Colonic mucosa (tissue), 4 donors: ENCODE data around the gene CERS3. TPM values are rescaled to one million over a fixed set of nuclear protein-coding genes. Genes with fewer than 3 reads are reported as not detected.

Experiments used
- DNase-seq: peaks from one replicate; pipeline ENCODE4 v3.0.0-alpha.2; 2020
- H3K27ac ChIP-seq: fragments of 200-600 bp; one replicate; pipeline ENCODE4 v1.8.0; 2021
- H3K27me3 ChIP-seq: fragments of 200-600 bp; one replicate; pipeline ENCODE4 v1.8.0; 2021
- H3K36me3 ChIP-seq: fragments of 200-600 bp; one replicate; pipeline ENCODE4 v1.8.0; 2021
- H3K4me1 ChIP-seq: fragments of 200-600 bp; one replicate; pipeline ENCODE4 v1.8.0; 2021; ENCODE audit warnings: mild to moderate bottlenecking
- H3K4me3 ChIP-seq: fragments of 200-600 bp; one replicate; pipeline ENCODE4 v1.8.0; 2021
- H3K9ac ChIP-seq, 2 donors: one replicate each; pipeline ENCODE4 v1.7.0; 2013; ENCODE audit warnings: control low read depth in 2 of 2, low read depth in 2 of 2, low read length in 2 of 2
- H3K9me3 ChIP-seq: fragments of 200-600 bp; one replicate; pipeline ENCODE4 v1.8.0; 2021
- intact Hi-C: fragments of 100-400 bp; cut with DNase I; formaldehyde crosslinking; loops from one replicate; pipeline ENCODE4 v1.14.1; 2022
- total RNA-seq, 2 donors: library from RNA; stranded (reverse); fragmentation: NEBNext Ultra II Directional in 1 of 2; extraction: Animal tissue kit (Norgen Biotek cat#: 25700) in 1 of 2; gene quantifications; one replicate each; pipeline ENCODE4 v1.2.1, GENCODE V29; 2021
- TF ChIP-seq, protein P1 (sequence below): fragments of 200-600 bp; IDR thresholded peaks from one replicate; pipeline ENCODE4 v1.8.0; 2022; ENCODE audit warnings: antibody characterized with exemption, mild to moderate bottlenecking
- donor health status: healthy.
- donor health status: DM: no; HTN: no; CAD: no.
- donor health status: DM: no; HTN: no; CAD: no.

CERS3 gene
- total RNA-seq, 2 donors from 2014 or later: 0.12 TPM; not detected in 1

DNA sequence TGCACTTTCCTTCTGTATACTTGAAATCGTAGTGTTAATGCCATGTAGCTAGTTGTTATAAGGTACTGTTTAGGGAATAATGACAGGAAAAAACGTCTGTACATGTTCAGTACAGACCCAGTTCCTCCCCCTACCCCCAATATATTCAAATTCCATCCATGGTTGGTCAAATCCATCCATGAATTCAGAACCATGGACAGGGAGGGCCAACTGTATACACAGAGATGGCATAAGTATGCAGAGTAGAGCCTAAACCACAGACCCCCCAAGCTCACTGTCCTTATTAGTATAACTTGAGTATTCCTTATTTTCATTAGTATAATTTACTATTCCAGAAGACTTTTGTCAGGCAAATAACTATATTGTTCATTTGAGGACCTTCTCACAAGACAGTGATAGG, 135.7 kb downstream of the CERS3 start:
- Histone ChIP-seq H3K27ac (no peak overlapping the region), H3K9me3 (no peaks in the 10 kb centered on the region), H3K27me3 (no peaks in the 10 kb centered on the region), H3K9ac (no peak overlapping the region), H3K4me1 (no peaks in the 10 kb centered on the region), H3K36me3 (no peaks in the 10 kb centered on the region), H3K4me3 (no peak overlapping the region)
- TF ChIP-seq, protein P1, sequence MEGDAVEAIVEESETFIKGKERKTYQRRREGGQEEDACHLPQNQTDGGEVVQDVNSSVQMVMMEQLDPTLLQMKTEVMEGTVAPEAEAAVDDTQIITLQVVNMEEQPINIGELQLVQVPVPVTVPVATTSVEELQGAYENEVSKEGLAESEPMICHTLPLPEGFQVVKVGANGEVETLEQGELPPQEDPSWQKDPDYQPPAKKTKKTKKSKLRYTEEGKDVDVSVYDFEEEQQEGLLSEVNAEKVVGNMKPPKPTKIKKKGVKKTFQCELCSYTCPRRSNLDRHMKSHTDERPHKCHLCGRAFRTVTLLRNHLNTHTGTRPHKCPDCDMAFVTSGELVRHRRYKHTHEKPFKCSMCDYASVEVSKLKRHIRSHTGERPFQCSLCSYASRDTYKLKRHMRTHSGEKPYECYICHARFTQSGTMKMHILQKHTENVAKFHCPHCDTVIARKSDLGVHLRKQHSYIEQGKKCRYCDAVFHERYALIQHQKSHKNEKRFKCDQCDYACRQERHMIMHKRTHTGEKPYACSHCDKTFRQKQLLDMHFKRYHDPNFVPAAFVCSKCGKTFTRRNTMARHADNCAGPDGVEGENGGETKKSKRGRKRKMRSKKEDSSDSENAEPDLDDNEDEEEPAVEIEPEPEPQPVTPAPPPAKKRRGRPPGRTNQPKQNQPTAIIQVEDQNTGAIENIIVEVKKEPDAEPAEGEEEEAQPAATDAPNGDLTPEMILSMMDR: no peak
- no peak for DNase-seq
- intact Hi-C loops: no loop called here

DNA sequence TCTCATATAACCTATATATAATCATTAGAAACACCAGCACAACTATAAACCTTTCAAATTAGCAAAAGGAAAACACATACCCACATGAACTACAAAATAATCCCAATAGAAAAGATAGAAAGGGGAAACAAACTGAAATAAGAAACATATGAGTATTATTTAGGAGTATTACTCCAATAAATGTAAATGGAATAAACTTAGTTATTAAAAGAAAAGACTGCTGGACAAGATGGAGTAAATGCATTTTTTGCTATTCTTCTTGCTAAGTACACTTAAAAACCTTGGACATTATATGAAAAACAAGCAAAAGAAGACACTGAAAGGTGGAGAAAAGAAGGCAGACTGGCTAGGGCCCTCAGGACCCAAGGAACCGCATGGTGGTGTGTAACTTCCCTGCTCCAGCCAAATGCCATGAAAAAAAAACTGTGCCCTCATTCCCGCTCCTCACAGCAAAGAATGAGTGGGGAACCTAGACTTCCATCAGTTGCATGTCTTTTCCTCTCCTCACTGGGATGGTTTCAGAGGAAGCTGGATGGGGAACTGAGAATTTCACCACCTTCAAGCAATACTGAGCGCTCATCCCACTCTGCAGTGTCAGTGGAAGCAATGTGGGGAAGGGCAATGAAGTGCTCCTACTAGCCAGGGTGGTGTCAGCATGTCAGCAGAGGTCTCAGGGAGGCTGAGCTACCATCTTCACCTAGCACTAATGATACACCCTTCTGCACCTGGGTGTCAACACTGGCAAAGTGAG, 143.3 kb downstream of the CERS3 start:
- intact Hi-C loops: no loop called here
- DNase-seq: no peak
- Histone ChIP-seq H3K9me3 (no peaks in the 10 kb centered on the region), H3K27ac (no peak overlapping the region), H3K4me1 (no peaks in the 10 kb centered on the region), H3K36me3 (no peaks in the 10 kb centered on the region), H3K9ac (no peak overlapping the region), H3K4me3 (no peak overlapping the region), H3K27me3 (no peaks in the 10 kb centered on the region)
- TF ChIP-seq, protein P1: no peak

DNA sequence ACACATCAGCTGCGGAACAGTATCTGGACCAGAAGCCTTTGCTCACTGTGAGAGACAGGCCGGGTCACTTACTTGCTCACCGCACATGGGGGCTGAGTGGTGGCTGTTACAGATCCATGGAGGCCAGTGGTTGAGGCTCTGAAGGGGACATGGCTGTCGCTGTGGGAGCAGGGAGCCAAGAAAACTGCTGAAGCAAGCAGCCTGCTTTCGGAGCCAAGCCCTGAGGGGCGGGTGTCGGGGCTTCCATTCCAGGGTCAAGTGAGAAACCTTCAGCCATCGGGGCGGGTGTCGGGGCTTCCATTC, 144.7 kb downstream of the CERS3 start:
- intact Hi-C loops: no loop called here
- H3K9ac ChIP-seq: no peak overlapping the region
- no peak overlapping the region for H3K27ac ChIP-seq
- TF ChIP-seq, protein P1: no peak
- DNase-seq: no peak
- H3K36me3 ChIP-seq: no peaks in the 10 kb centered on the region
- H3K4me1 ChIP-seq: no peaks in the 10 kb centered on the region
- H3K9me3 ChIP-seq: no peaks in the 10 kb centered on the region
- no peaks in the 10 kb centered on the region for H3K27me3 ChIP-seq
- no peak overlapping the region for H3K4me3 ChIP-seq

DNA sequence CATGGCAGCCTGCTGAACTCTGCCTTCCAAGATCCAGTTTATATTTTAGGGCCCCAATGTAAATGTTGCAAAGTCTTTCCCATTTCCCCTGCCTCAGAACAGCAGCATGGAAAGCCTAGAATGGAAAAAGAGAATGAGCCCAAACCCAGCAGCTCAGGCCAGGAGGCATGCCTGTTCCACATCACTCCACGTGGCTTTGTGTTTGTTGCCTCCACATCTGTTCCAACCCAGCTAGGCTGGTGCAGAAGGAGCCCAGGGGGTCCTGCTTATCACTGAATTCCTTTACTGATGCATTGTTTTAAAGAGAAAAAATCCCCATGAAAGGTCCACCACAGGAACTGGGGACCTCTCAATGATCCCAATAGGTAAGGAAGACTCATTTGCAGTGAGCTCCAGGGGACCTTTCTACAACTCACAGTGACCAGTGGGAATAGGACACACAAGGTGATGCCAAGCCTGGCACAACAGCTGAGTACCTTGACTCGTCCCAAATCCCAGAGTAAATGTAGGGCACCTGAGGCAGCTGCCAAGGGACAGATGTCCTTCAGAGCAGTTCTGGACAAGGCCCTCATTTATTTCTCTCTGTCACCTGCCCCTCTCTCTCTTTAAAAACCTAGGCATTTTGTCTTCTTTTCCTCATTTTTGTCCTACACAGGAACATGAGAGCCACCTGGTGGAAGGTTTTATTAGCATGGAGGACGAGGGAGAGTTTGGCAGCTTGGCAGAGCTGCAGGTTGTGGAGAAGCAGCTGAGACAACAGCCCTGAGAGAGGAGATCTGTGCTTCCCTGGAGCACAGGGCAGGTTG, 145.2 kb downstream of the CERS3 start:
- Histone ChIP-seq H3K36me3 (no peaks in the 10 kb centered on the region), H3K9ac (no peak overlapping the region), H3K9me3 (no peaks in the 10 kb centered on the region), H3K4me3 (no peak overlapping the region), H3K27ac (no peak overlapping the region), H3K27me3 (no peaks in the 10 kb centered on the region), H3K4me1 (no peaks in the 10 kb centered on the region)
- TF ChIP-seq, protein P1: peak; percentile 25
- intact Hi-C loops: loop anchor here (2.0 kb wide), 1 partner anchor 33 kb away; no protein-coding TSS in a partner anchor
- peak; percentile 28 for DNase-seq

DNA sequence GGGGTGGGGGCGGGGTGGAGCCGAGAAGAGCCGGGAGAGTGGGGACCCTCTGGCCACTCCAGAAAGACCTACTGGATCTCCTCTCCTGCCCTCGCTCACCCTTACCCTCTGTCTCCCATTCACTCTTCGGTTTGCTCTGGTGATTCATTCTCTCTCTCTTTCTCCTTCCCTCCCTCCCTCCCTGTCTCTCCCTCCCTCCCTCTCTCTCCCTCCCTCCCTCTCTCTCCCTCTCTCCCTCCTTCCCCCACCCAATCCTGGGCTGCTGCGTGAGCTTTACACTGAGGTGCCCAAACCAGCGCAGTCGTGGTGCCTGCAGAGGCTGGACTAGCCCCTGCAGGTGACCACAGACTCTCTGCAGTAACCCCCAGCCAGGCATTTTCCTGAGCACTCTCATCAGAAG, 154.8 kb downstream of the CERS3 start:
- no peaks in the 10 kb centered on the region for H3K36me3 ChIP-seq
- TF ChIP-seq, protein P1: no peak
- intact Hi-C loops: no loop called here
- H3K4me1 ChIP-seq: no peaks in the 10 kb centered on the region
- H3K27ac ChIP-seq: no peak overlapping the region
- no peaks in the 10 kb centered on the region for H3K9me3 ChIP-seq
- no peak overlapping the region for H3K9ac ChIP-seq
- no peak for DNase-seq
- H3K27me3 ChIP-seq: peaks cover 10% of the 10 kb centered on the region
- H3K4me3 ChIP-seq: no peak overlapping the region
